ENCODE data around the gene EEF1A2.

Gene EEF1A2

DNA sequence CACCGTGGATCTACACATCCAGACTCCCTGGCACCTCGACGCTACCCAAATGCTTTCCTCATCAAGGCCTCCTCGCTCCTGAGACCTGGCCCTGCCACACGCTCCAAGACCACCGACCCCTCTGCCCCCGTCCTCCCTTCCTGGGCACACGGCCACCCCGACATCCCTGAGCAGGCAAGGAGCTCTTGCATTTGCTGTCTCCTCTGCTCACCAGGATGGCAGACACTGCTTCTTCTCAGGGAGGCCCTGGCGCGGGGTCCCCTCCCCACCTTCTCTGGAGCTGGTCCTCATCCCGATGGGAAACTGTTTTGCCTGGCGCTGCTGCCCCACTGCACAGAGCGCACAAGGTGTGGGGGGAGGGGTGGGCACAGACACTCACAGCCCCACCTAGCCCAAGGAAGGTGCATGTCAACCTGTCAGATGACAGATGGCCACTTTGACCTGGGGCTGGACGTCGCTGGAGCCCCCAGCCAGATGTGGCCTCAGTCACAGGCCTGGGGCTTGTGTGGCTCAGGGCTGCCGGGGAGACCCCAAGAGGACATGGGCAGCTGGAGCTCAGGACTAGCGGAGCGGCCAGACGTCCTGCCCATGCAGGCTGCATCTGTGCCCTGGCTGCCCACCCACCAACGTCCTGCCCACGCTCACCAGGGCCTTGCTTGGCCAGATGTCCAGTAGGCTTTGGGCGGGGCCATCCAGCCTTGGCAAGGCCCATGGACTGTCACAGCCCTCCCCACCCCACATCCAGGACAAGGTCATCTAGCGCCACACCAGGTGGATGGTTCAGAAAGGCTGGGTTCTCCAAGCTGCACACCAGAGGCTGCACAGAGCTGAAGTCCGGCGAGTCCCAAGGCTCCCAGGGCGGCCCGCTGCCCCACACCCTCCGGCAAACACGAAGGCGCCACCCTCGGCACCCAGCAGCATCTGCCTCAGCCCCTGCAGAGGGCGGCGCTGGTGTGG, 20.3 kb downstream of the EEF1A2 start:
- no peaks in the 10 kb centered on the region for H3K9me3 ChIP-seq (ENCODE audit: insufficient read depth, low read length, severe bottlenecking)
- TF ChIP-seq, protein P1, sequence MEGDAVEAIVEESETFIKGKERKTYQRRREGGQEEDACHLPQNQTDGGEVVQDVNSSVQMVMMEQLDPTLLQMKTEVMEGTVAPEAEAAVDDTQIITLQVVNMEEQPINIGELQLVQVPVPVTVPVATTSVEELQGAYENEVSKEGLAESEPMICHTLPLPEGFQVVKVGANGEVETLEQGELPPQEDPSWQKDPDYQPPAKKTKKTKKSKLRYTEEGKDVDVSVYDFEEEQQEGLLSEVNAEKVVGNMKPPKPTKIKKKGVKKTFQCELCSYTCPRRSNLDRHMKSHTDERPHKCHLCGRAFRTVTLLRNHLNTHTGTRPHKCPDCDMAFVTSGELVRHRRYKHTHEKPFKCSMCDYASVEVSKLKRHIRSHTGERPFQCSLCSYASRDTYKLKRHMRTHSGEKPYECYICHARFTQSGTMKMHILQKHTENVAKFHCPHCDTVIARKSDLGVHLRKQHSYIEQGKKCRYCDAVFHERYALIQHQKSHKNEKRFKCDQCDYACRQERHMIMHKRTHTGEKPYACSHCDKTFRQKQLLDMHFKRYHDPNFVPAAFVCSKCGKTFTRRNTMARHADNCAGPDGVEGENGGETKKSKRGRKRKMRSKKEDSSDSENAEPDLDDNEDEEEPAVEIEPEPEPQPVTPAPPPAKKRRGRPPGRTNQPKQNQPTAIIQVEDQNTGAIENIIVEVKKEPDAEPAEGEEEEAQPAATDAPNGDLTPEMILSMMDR (IDR thresholded peaks at IDR 0.05; ENCODE audit: borderline replicate concordance, extremely low read depth, low read length, poor library complexity, severe bottlenecking) = no peak
- TF ChIP-seq EZH2 (IDR thresholded peaks at IDR 0.05; ENCODE audit: borderline replicate concordance, low read depth, low read length, severe bottlenecking) = no peak
- no peak for ATAC-seq (ENCODE audit: insufficient read depth, low read depth)

DNA sequence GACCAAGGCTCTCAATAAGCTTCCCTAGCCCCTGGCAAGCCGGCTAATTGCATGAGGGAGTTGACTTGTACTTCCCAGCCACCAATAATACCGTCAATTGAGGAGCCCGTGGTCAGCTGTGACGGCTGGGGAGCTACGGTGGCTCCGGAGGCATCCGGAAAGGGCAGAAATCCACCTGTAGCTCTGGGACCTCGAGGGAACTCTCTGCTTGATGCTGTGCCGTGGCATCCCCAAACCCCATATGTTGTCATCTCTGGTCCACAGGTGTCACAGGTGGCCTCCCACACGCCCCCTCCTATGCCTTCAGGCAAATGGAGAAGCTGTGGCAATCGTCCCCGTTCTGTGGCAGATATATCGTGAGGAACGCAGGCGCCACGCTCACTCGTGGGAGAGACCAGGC, 20.9 kb downstream of the EEF1A2 start:
- Histone ChIP-seq H3K27ac (ENCODE audit: low read length) (no peak overlapping the region), H3K9ac (ENCODE audit: low read depth, low read length) (no peak overlapping the region), H3K4me3 (ENCODE audit: low read depth in 1 of 2, low read length in 2 of 2) (no peak overlapping the region), H3K4me1 (ENCODE audit: insufficient read depth, low read length) (no peaks in the 10 kb centered on the region), H3K4me2 (ENCODE audit: insufficient read depth, low read length) (no peak overlapping the region), H3K36me3 (ENCODE audit: insufficient read depth, low read length) (no peaks in the 10 kb centered on the region), H3K79me2 (ENCODE audit: insufficient read depth, low read length) (no peaks in the 10 kb centered on the region), H2AFZ (ENCODE audit: low read depth, low read length) (no peak overlapping the region), H3K9me3 (ENCODE audit: insufficient read depth, low read length, severe bottlenecking) (no peaks in the 10 kb centered on the region), H3K27me3 (ENCODE audit: insufficient read depth, low read length, poor library complexity) (peaks cover 3% of the 10 kb centered on the region), H4K20me1 (ENCODE audit: insufficient read depth, low read length) (peaks cover 17% of the 10 kb centered on the region)
- DNase-seq = no peak
- ATAC-seq (ENCODE audit: insufficient read depth, low read depth) = no peak
- TF ChIP-seq, protein P1 (IDR thresholded peaks at IDR 0.05; ENCODE audit: borderline replicate concordance, extremely low read depth, low read length, poor library complexity, severe bottlenecking) = no peak
- no peak for TF ChIP-seq EZH2 (IDR thresholded peaks at IDR 0.05; ENCODE audit: borderline replicate concordance, low read depth, low read length, severe bottlenecking)

More for the DNA sequence above, 20.3 kb downstream of the EEF1A2 start:
- H3K4me1 ChIP-seq (ENCODE audit: insufficient read depth, low read length) = no peaks in the 10 kb centered on the region
- H3K4me3 ChIP-seq (ENCODE audit: low read depth in 1 of 2, low read length in 2 of 2) = no peak overlapping the region
- H3K79me2 ChIP-seq (ENCODE audit: insufficient read depth, low read length) = no peaks in the 10 kb centered on the region
- H3K4me2 ChIP-seq (ENCODE audit: insufficient read depth, low read length) = no peak overlapping the region
- peaks cover 3% of the 10 kb centered on the region for H3K27me3 ChIP-seq (ENCODE audit: insufficient read depth, low read length, poor library complexity)
- no peak overlapping the region for H3K27ac ChIP-seq (ENCODE audit: low read length)
- H3K36me3 ChIP-seq (ENCODE audit: insufficient read depth, low read length) = no peaks in the 10 kb centered on the region
- H2AFZ ChIP-seq (ENCODE audit: low read depth, low read length) = no peak overlapping the region
- no peak overlapping the region for H3K9ac ChIP-seq (ENCODE audit: low read depth, low read length)
- no peak for DNase-seq
- H4K20me1 ChIP-seq (ENCODE audit: insufficient read depth, low read length) = peaks cover 16% of the 10 kb centered on the region; the same call in 1 of the 2 replicates

DNA sequence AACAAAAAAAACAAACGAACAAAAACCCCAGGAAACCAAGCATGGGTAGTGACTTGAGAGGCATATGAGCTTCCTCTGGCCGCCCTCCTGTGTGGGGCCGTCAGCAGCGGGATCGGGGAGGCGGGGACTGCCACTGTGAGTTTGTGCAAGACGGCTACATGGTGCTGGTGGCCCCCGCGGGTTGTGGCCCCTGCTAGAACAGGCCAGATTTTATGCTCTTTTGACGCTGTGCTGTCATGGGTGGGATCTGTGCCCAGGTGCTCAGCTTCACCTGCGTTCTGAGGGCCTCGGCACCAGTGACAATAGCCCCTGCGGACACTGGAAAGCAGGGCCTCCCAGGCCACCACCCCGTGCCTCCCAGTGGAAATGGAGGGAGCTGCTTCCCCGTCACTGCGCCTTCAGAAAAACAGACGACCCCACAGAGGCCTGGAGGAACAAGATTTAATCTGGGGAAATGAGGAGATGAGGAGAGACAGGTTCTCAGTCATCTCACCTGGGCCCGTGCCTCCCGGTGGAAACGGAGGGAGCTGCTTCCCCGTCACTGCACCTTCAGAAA, 21.7 kb downstream of the EEF1A2 start:
- Histone ChIP-seq H3K4me2 (ENCODE audit: insufficient read depth, low read length) (no peak overlapping the region), H3K27me3 (ENCODE audit: insufficient read depth, low read length, poor library complexity) (peaks cover 3% of the 10 kb centered on the region), H3K79me2 (ENCODE audit: insufficient read depth, low read length) (no peaks in the 10 kb centered on the region), H3K9me3 (ENCODE audit: insufficient read depth, low read length, severe bottlenecking) (no peaks in the 10 kb centered on the region), H2AFZ (ENCODE audit: low read depth, low read length) (no peak overlapping the region), H3K4me3 (ENCODE audit: low read depth in 1 of 2, low read length in 2 of 2) (no peak overlapping the region), H4K20me1 (ENCODE audit: insufficient read depth, low read length) (peaks cover 16% of the 10 kb centered on the region), H3K9ac (ENCODE audit: low read depth, low read length) (no peak overlapping the region), H3K27ac (ENCODE audit: low read length) (no peak overlapping the region), H3K4me1 (ENCODE audit: insufficient read depth, low read length) (no peaks in the 10 kb centered on the region), H3K36me3 (ENCODE audit: insufficient read depth, low read length) (no peaks in the 10 kb centered on the region)
- no peak for TF ChIP-seq EZH2 (IDR thresholded peaks at IDR 0.05; ENCODE audit: borderline replicate concordance, low read depth, low read length, severe bottlenecking)
- TF ChIP-seq, protein P1 (IDR thresholded peaks at IDR 0.05; ENCODE audit: borderline replicate concordance, extremely low read depth, low read length, poor library complexity, severe bottlenecking) = no peak
- ATAC-seq (ENCODE audit: insufficient read depth, low read depth) = no peak
- DNase-seq = no peak

All from DND-41 (cell line).